ENCODE results near the gene SEPSECS.

- no peak for TF ChIP-seq PATZ1 (CRISPR knock-in tag; IDR thresholded peaks at IDR 0.05; ENCODE audit: borderline replicate concordance)
- no peak for TF ChIP-seq RARB (CRISPR knock-in tag; IDR thresholded peaks at IDR 0.05)
- no peak for TF ChIP-seq CSDC2 (CRISPR knock-in tag; IDR thresholded peaks at IDR 0.05)
- TF ChIP-seq ESRRG (CRISPR knock-in tag; IDR thresholded peaks at IDR 0.05): no peak
- TF ChIP-seq ZFP30 (CRISPR knock-in tag; IDR thresholded peaks at IDR 0.05): no peak
- TF ChIP-seq ARNTL (CRISPR knock-in tag; IDR thresholded peaks at IDR 0.05; ENCODE audit: borderline replicate concordance, low read depth): no peak
- TF ChIP-seq ZFP3 (CRISPR knock-in tag; IDR thresholded peaks at IDR 0.05): no peak
- TF ChIP-seq POU6F1 (CRISPR knock-in tag; IDR thresholded peaks at IDR 0.05; ENCODE audit: borderline replicate concordance, low read depth): no peak
- no peak for TF ChIP-seq TSHZ2 (CRISPR knock-in tag; IDR thresholded peaks at IDR 0.05)
These were observed 5.5 kb downstream of the SEPSECS start for GRCh38 chr4:25154594-25155265.
